Thyroid gland (tissue), 4 donors: ENCODE data around the gene SFT2D3. TPM values are rescaled to one million over a fixed set of nuclear protein-coding genes. Genes with fewer than 3 reads are reported as not detected.

Experiments used
- DNase-seq, 2 donors: peaks; one replicate each; pipeline ENCODE4 v3.0.0-alpha.2; 2019
- H3K27ac ChIP-seq, 3 donors: fragments of 200-600 bp; sonication (generic); 1 replicate in 2 of 3; 2 replicates in 1 of 3; pipeline ENCODE4 v1.5.1; 2016 to 2019; ENCODE audit warnings: mild to moderate bottlenecking in 1 of 3, moderate library complexity in 1 of 3
- H3K27me3 ChIP-seq: fragments of 200-600 bp; sonication (generic); one replicate; pipeline ENCODE4 v1.5.1; 2019
- H3K36me3 ChIP-seq, 2 donors: fragments of 200-600 bp; sonication (generic); one replicate each; pipeline ENCODE4 v1.5.1; 2016 to 2019
- H3K4me1 ChIP-seq, 2 donors: fragments of 200-600 bp; sonication (generic); one replicate each; pipeline ENCODE4 v1.5.1; 2017 to 2019
- H3K4me3 ChIP-seq, 3 donors: fragments of 200-600 bp; sonication (generic); replicated peaks in 1 of 3; 1 replicate in 2 of 3; 2 replicates in 1 of 3; pipeline ENCODE4 v1.5.1; 2016; ENCODE audit warnings: mild to moderate bottlenecking in 1 of 3
- H3K9me3 ChIP-seq: fragments of 200-600 bp; sonication (generic); one replicate; pipeline ENCODE4 v1.5.1; 2017
- POLR2A ChIP-seq, 2 donors: fragments of 450-650 bp; IDR thresholded peaks; one replicate each; pipeline ENCODE4 v1.6.1; 2017; ENCODE audit warnings: antibody characterized with exemption in 2 of 2, mild to moderate bottlenecking in 2 of 2, moderate library complexity in 1 of 2
- WGBS, 2 donors: methylation state at CpG; one replicate each; pipeline ENCODE4 v1.1.5; 2017; 5-methylcytosine and 5-hydroxymethylcytosine counted together
- intact Hi-C: fragments of 100-400 bp; cut with DNase I; formaldehyde crosslinking; loops from one replicate; pipeline ENCODE4 v1.15.1; 2023
- total RNA-seq, 4 donors: library from RNA; depleted of rRNA; stranded (reverse); fragments of >200 nt; gene quantifications; one replicate each; pipeline ENCODE4 v1.2.3, GENCODE V29; 2016
- TF ChIP-seq, protein P1 (sequence below), 6 experiments: fragments of 200-600 bp in 3 of 6; fragments of 450-650 bp in 3 of 6; sonication (generic) in 3 of 6; IDR thresholded peaks; one replicate each; pipeline ENCODE4 v1.5.1; 2016 to 2019; ENCODE audit warnings: antibody characterized with exemption in 6 of 6, mild to moderate bottlenecking in 2 of 6, inconsistent platforms in 1 of 6, moderate library complexity in 1 of 6

The SFT2D3 gene
- total RNA-seq, 4 donors from 2014 or later, result 14.0 to 17.9 (median 16.1) TPM

DNA sequence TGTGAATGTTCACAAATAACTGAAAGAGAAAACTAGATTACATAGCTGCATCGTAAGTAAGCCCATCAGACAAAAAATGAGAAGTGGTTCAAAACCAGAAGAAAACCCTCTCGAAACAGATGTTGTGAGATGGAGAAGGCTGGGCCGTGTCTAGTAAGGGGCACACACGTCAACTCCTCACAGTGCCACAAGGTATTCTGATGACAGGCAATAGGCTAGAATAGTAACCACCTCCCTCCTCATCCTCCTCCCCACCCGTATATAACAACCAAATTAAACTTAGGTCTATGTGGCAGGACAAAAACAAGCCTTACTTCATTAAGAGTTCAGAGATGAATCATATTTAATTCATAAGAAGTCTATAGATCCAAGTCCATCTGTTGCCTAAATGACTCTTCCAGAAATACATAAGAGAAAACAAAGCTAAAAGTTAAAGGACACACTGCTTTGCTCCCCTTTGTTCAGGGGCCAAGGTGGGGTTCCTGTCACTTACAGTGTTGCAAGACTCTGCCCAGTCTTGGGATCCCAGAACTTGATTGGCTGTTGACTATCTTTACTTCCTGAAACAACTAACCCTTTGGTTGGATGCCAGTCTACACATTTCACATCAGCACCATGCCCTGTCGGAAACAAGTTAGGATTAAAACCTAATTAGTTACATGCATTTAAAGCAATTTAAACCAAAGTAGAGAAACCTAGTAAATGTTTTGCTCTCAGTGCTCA, 25.0 kb downstream of the SFT2D3 start:
- DNase-seq, result no peak
- H3K4me1 ChIP-seq, result no peaks in the 10 kb centered on the region
- no peaks in the 10 kb centered on the region for H3K9me3 ChIP-seq
- peaks cover 2 to 9% of the 10 kb centered on the region in 2 donors for H3K36me3 ChIP-seq
- WGBS, 2 donors, result 93 to 95% methylated on average over 6 of the region's 6 CpGs
- intact Hi-C loops, result no loop called here
- H3K27ac ChIP-seq, result no peak overlapping the region
- TF ChIP-seq POLR2A (IDR thresholded peaks at IDR 0.05), result no peak
- TF ChIP-seq, protein P1, sequence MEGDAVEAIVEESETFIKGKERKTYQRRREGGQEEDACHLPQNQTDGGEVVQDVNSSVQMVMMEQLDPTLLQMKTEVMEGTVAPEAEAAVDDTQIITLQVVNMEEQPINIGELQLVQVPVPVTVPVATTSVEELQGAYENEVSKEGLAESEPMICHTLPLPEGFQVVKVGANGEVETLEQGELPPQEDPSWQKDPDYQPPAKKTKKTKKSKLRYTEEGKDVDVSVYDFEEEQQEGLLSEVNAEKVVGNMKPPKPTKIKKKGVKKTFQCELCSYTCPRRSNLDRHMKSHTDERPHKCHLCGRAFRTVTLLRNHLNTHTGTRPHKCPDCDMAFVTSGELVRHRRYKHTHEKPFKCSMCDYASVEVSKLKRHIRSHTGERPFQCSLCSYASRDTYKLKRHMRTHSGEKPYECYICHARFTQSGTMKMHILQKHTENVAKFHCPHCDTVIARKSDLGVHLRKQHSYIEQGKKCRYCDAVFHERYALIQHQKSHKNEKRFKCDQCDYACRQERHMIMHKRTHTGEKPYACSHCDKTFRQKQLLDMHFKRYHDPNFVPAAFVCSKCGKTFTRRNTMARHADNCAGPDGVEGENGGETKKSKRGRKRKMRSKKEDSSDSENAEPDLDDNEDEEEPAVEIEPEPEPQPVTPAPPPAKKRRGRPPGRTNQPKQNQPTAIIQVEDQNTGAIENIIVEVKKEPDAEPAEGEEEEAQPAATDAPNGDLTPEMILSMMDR (IDR thresholded peaks at IDR 0.05), result no peak
- no peak overlapping the region for H3K4me3 ChIP-seq
- H3K27me3 ChIP-seq, result no peaks in the 10 kb centered on the region

DNA sequence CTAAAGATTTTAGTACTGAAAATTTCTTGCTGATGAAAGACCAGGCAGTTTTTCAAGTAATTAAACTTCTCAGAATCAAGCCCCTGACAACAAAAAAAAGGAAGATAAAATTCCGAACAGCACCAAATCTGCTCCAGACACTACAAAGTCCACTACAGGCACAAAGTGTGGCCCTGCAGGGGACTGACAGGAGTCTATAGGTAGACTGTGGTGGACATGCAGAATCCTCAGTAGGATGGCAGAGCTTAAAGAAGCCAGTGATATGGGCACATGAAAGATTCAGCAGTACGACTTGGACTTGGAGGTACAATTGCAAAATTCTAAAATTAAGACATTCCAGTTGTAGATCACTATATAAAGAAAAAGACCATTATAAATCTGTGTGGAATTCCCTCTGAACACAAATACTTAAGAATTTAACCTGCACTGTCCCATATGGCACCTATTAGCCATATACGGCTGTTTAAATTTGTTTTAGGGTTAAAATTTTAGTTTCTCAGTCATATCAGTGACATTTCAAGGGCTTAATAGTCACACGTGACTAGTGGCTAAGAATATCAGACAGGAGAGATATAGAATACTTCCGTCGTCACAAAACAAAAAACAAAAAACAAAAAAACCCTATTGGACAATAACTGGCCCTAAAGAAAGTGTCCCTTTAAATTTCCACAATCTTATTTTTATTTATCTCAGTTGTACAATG, 32.0 kb downstream of the SFT2D3 start:
- peaks cover 6 to 8% of the 10 kb centered on the region in 2 donors for H3K4me1 ChIP-seq
- no peaks in the 10 kb centered on the region for H3K36me3 ChIP-seq
- no peak overlapping the region for H3K27ac ChIP-seq
- TF ChIP-seq POLR2A (IDR thresholded peaks at IDR 0.05), result no peak
- TF ChIP-seq, protein P1 (IDR thresholded peaks at IDR 0.05), result no peak
- WGBS, 2 donors, result 88% methylated on average over 6 of the region's 6 CpGs
- DNase-seq, result no peak
- H3K4me3 ChIP-seq, result no peak overlapping the region
- H3K27me3 ChIP-seq, result no peaks in the 10 kb centered on the region
- intact Hi-C loops, result no loop called here
- no peaks in the 10 kb centered on the region for H3K9me3 ChIP-seq

DNA sequence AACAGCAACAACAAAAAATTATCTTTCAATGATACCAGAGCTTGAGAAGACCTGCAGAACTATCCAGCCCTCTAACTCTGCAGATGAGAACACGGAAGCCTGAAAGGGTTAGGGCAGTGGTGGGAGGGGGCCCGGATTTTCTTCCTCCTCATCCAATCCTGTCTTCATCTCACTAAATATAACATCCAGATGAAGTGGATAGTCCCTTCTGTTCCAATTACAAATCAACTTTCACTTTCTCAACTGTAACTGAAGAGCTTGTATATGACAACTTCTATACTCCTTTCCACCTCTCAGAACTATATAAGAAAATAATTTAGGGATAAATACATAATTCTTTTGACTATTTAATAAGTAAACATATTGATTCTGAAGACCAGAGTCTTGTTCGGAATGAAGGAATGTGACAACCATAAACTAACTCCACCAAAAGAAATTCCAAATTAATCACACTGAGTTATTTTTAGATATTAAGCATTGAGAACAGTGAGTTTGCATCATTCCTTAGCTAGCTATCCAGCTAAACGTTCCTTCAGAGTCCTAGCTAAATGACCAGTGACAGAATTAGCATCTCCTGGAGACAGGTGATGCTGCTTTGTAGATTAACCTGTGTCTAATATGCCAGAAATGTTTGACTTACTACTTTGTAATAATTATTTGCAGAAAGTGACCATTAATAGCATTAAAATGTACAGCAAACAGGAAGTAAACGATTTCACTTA, 32.7 kb downstream of the SFT2D3 start:
- WGBS, 2 donors, result 70 to 72% methylated on average over 5 of the region's 5 CpGs
- intact Hi-C loops, result no loop called here
- no peak overlapping the region for H3K4me3 ChIP-seq
- H3K4me1 ChIP-seq, result peaks cover 6 to 8% of the 10 kb centered on the region in 2 donors
- H3K36me3 ChIP-seq, result no peaks in the 10 kb centered on the region
- H3K27me3 ChIP-seq, result no peaks in the 10 kb centered on the region
- no peak overlapping the region for H3K27ac ChIP-seq
- no peak for DNase-seq
- no peaks in the 10 kb centered on the region for H3K9me3 ChIP-seq
- no peak for TF ChIP-seq POLR2A (IDR thresholded peaks at IDR 0.05)
- TF ChIP-seq, protein P1 (IDR thresholded peaks at IDR 0.05), result no peak

DNA sequence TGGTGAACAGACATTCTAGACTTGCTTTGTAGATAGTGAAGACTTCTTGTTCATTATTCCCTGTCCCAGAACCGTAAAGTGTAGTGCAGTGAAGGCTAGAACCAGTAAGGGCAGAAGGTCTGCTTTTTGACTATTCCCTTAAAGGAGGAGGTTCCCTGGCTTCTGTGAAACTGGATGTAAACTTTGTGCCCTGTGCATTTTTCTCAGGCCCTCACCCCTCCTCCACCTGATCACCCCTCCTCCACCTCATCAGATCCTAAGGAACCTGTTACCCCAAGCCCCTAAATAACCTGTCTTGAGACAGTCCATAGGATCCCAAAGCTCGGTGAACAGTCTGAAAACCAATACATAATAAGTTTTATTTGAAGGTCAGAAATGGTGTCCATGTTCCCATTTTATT, 33.7 kb downstream of the SFT2D3 start:
- no peak overlapping the region for H3K27ac ChIP-seq
- H3K9me3 ChIP-seq, result no peaks in the 10 kb centered on the region
- H3K4me3 ChIP-seq, result no peak overlapping the region
- no peaks in the 10 kb centered on the region for H3K27me3 ChIP-seq
- WGBS, 2 donors, result 91 to 92% methylated on average over 2 of the region's 2 CpGs
- DNase-seq, result no peak
- H3K36me3 ChIP-seq, result no peaks in the 10 kb centered on the region
- intact Hi-C loops, result no loop called here
- TF ChIP-seq, protein P1 (IDR thresholded peaks at IDR 0.05), result no peak
- peaks cover 6 to 8% of the 10 kb centered on the region in 2 donors for H3K4me1 ChIP-seq
